Osteoblast (primary cell): ENCODE data around the gene WRAP73. TPM values are rescaled to one million over a fixed set of nuclear protein-coding genes. Genes with fewer than 3 reads are reported as not detected.
"Not testable (repeated sequence)": the region's sequence is repeated elsewhere in the genome, so short reads cannot be mapped to it uniquely, and the experiment has no call there.

ENCODE experiments used
- DNase-seq: peaks from one replicate; pipeline ENCODE4 v3.0.0; 2011; ENCODE audit warnings: low spot score, mixed read lengths; ENCODE audit not compliant: insufficient read length; ENCODE audit errors: missing footprints
- H2AFZ ChIP-seq: 2 replicates; pipeline ENCODE4 v1.6.0; 2011; ENCODE audit warnings: mild to moderate bottlenecking, low read length
- H3K27ac ChIP-seq: 2 replicates; pipeline ENCODE4 v1.5.1; 2011; ENCODE audit warnings: mild to moderate bottlenecking, low read depth, low read length, moderate library complexity
- H3K27me3 ChIP-seq: 2 replicates; pipeline ENCODE4 v1.6.0; 2012; ENCODE audit warnings: mild to moderate bottlenecking, control low read depth, inconsistent platforms, low read length, moderate library complexity; ENCODE audit not compliant: insufficient read depth
- H3K36me3 ChIP-seq: 2 replicates; pipeline ENCODE4 v1.5.1; 2011; ENCODE audit warnings: mild to moderate bottlenecking, low read length, control low read depth, moderate library complexity; ENCODE audit not compliant: insufficient read depth
- H3K4me1 ChIP-seq: 2 replicates; pipeline ENCODE4 v1.5.1; 2011; ENCODE audit warnings: mild to moderate bottlenecking, low read length, control low read depth, moderate library complexity; ENCODE audit not compliant: insufficient read depth
- H3K4me2 ChIP-seq: 2 replicates; pipeline ENCODE4 v1.6.0; 2011; ENCODE audit warnings: mild to moderate bottlenecking, low read length; ENCODE audit not compliant: insufficient read depth
- H3K4me3 ChIP-seq: fragments of 200-600 bp; sonication (generic); 3 replicates; pipeline ENCODE4 v1.5.1; 2012; ENCODE audit warnings: mild to moderate bottlenecking, low read length, inconsistent platforms; ENCODE audit not compliant: insufficient read depth
- H3K79me2 ChIP-seq: 2 replicates; pipeline ENCODE4 v1.6.0; 2012; ENCODE audit warnings: mild to moderate bottlenecking, low read length, control low read depth, inconsistent platforms; ENCODE audit not compliant: insufficient read depth
- H3K9me3 ChIP-seq: 2 replicates; pipeline ENCODE4 v1.5.1; 2011; ENCODE audit warnings: low read depth, low read length, control low read depth
- H4K20me1 ChIP-seq: 2 replicates; pipeline ENCODE4 v1.6.0; 2012; ENCODE audit warnings: mild to moderate bottlenecking, low read length, control low read depth; ENCODE audit not compliant: insufficient read depth
- CTCF ChIP-seq: IDR thresholded peaks from 2 replicates; pipeline ENCODE4 v1.5.1; 2011; ENCODE audit warnings: mild to moderate bottlenecking, low read depth, low read length, moderate library complexity; ENCODE audit errors: extremely low read depth
- total RNA-seq: library from RNA; depleted of rRNA; stranded (reverse); fragments of >200 nt; gene quantifications from 2 replicates; pipeline ENCODE4 v1.2.3, GENCODE V29; 2012

The WRAP73 gene
- total RNA-seq, 1 donor, result 9.8 TPM

GRCh38 chr1:3584915-3585314 lies 65.0 kb downstream of the WRAP73 start:
- Histone ChIP-seq H3K27ac (no peak overlapping the region), H2AFZ (no peak overlapping the region), H3K4me2 (no peak overlapping the region), H3K4me3 (no peak overlapping the region), H3K9me3 (no peaks in the 10 kb centered on the region), H3K27me3 (no peaks in the 10 kb centered on the region), H3K36me3 (no peaks in the 10 kb centered on the region), H4K20me1 (no peaks in the 10 kb centered on the region), H3K4me1 (no peaks in the 10 kb centered on the region), H3K79me2 (no peaks in the 10 kb centered on the region)
- TF ChIP-seq CTCF, result no peak
- DNase-seq, result no peak

GRCh38 chr1:3583751-3584150 lies 66.2 kb downstream of the WRAP73 start:
- not testable (repeated sequence) for H3K79me2 ChIP-seq, H3K9me3 ChIP-seq, H3K36me3 ChIP-seq, H4K20me1 ChIP-seq, H3K27me3 ChIP-seq, DNase-seq, H2AFZ ChIP-seq, H3K4me2 ChIP-seq, H3K4me3 ChIP-seq, H3K27ac ChIP-seq, H3K4me1 ChIP-seq

- no peak overlapping the region for H3K4me3 ChIP-seq
- no peaks in the 10 kb centered on the region for H3K79me2 ChIP-seq
- H3K27me3 ChIP-seq, result no peaks in the 10 kb centered on the region
- no peak overlapping the region for H3K27ac ChIP-seq
- H2AFZ ChIP-seq, result no peak overlapping the region
- no peak overlapping the region for H3K4me2 ChIP-seq
- H4K20me1 ChIP-seq, result no peaks in the 10 kb centered on the region
- H3K9me3 ChIP-seq, result no peaks in the 10 kb centered on the region
- no peaks in the 10 kb centered on the region for H3K36me3 ChIP-seq
- no peak for TF ChIP-seq CTCF
- no peak for DNase-seq
- H3K4me1 ChIP-seq, result no peaks in the 10 kb centered on the region
These were observed 68.4 kb downstream of the WRAP73 start for GRCh38 chr1:3581296-3582036.

Other genes with a start within 250 kb of the WRAP73 start
- gene ARHGEF16, start 195.4 kb downstream of the WRAP73 start, total RNA-seq, result not detected in 2 replicates
- gene MEGF6, start 38.6 kb downstream of the WRAP73 start, total RNA-seq, result 61.9 and 85.4 TPM in 2 replicates
- 30.9 and 35.8 TPM in 2 replicates for gene TPRG1L, start 25.1 kb downstream of the WRAP73 start, total RNA-seq
- not detected in 2 replicates for gene TP73, start 2.4 kb upstream of the WRAP73 start, total RNA-seq
- gene CCDC27, start 102.3 kb upstream of the WRAP73 start, total RNA-seq, result not detected in 2 replicates
- gene SMIM1, start 122.6 kb upstream of the WRAP73 start, total RNA-seq, result not detected in 2 replicates
- gene LRRC47, start 146.4 kb upstream of the WRAP73 start, total RNA-seq, result 24.5 and 30.0 TPM in 2 replicates
- gene CEP104, start 207.1 kb upstream of the WRAP73 start, total RNA-seq, result 21.5 and 21.7 TPM in 2 replicates
- 5.1 and 8.3 TPM in 2 replicates for gene DFFB, start 207.4 kb upstream of the WRAP73 start, total RNA-seq